Gastrocnemius medialis (tissue), 4 donors: ENCODE results near the gene MGAT4C.

Experiments
- CTCF ChIP-seq, 5 experiments: fragments of 450-650 bp in 3 of 5; fragments of 200-600 bp in 2 of 5; sonication (generic) in 2 of 5; IDR thresholded peaks in 4 of 5; conservative IDR thresholded peaks in 1 of 5; 1 replicate in 4 of 5; 2 replicates in 1 of 5; pipeline ENCODE4 v1.5.1; 2016 to 2019; ENCODE audit warnings: antibody characterized with exemption in 5 of 5, mild to moderate bottlenecking in 3 of 5, moderate library complexity in 3 of 5
- POLR2A ChIP-seq, 2 donors: fragments of 450-650 bp; IDR thresholded peaks; one replicate each; pipeline ENCODE4 v1.6.1; 2017; ENCODE audit warnings: antibody characterized with exemption in 2 of 2, mild to moderate bottlenecking in 2 of 2, moderate library complexity in 2 of 2

- no peak for TF ChIP-seq POLR2A (IDR thresholded peaks at IDR 0.05)
- TF ChIP-seq CTCF (IDR thresholded peaks at IDR 0.05 in 4 of 5, conservative IDR thresholded peaks at IDR 0.05 in 1 of 5) = no peak
Observed at GRCh38 chr12:86193931-86194330, 62.3 kb downstream of the MGAT4C start.
